ENCODE measurements around the gene C4orf33. TPM values are rescaled to one million over a fixed set of nuclear protein-coding genes. Genes with fewer than 3 reads are reported as not detected.
"Not testable (repeated sequence)": the region's sequence is repeated elsewhere in the genome, so short reads cannot be mapped to it uniquely, and the experiment has no call there.

C4orf33 gene
- total RNA-seq, 4 donors from 2014 or later, result 3.7 to 8.5 (median 7.0) TPM

GRCh38 chr4:129111919-129112318 lies 16.0 kb downstream of the C4orf33 start:
- no peak overlapping the region for H3K4me3 ChIP-seq (ENCODE audit: low read depth, poor library complexity, severe bottlenecking)
- intact Hi-C loops (cut with DNase I; ENCODE audit: low total_unique reads), result no loop called here
- DNase-seq (ENCODE audit: low spot score in 2 of 2), result no peak
- TF ChIP-seq POLR2A (IDR thresholded peaks at IDR 0.05), result no peak
- TF ChIP-seq, protein P1, sequence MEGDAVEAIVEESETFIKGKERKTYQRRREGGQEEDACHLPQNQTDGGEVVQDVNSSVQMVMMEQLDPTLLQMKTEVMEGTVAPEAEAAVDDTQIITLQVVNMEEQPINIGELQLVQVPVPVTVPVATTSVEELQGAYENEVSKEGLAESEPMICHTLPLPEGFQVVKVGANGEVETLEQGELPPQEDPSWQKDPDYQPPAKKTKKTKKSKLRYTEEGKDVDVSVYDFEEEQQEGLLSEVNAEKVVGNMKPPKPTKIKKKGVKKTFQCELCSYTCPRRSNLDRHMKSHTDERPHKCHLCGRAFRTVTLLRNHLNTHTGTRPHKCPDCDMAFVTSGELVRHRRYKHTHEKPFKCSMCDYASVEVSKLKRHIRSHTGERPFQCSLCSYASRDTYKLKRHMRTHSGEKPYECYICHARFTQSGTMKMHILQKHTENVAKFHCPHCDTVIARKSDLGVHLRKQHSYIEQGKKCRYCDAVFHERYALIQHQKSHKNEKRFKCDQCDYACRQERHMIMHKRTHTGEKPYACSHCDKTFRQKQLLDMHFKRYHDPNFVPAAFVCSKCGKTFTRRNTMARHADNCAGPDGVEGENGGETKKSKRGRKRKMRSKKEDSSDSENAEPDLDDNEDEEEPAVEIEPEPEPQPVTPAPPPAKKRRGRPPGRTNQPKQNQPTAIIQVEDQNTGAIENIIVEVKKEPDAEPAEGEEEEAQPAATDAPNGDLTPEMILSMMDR (IDR thresholded peaks at IDR 0.05), result no peak

DNA sequence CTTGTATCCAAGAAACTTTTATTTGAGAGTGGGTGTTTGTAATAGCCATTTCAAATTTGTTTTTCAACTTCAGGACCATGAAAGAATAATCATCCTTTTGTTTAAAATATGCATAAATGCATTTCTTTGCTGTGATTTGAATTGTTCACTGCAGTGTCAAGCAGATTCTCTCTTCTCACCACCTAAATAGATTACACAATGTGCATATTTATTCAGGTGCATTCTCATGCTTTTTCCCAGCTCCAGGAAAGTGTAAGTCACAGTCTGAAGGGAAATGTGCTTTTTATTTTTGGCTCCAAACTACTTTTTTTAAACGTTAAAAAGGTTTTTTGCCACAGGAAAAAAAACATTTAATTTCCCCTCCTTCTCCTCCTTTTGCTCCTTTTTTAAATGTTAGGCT lies 17.5 kb downstream of the C4orf33 start:
- intact Hi-C loops (cut with DNase I; ENCODE audit: low total_unique reads), result no loop called here
- no peak for DNase-seq (ENCODE audit: low spot score in 2 of 2)
- TF ChIP-seq, protein P1 (IDR thresholded peaks at IDR 0.05), result no peak
- TF ChIP-seq POLR2A (IDR thresholded peaks at IDR 0.05), result no peak
- WGBS, 2 donors, result 20 to 32% methylated on average over 1 of the region's 1 CpG
- H3K4me3 ChIP-seq (ENCODE audit: low read depth, poor library complexity, severe bottlenecking), result no peak overlapping the region

DNA sequence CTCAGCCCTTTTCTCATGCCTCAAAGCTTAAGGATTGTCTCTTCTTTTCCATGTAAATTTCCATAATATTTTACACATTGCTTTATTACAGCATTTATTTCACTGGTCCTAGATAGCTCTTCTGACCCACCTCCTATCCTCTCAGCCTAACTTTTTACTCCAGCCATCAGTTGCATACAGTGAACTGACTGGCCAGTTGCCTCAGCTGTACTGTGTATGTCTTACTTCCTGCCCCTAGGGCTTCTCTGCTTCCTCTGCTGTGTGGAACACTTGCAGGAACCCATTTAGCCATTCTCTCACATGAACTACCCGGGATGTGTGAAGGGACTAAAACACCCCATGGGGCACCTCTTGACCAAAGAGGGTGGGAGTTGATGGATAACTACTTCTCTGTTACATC lies 18.0 kb downstream of the C4orf33 start:
- no peak for DNase-seq (ENCODE audit: low spot score in 2 of 2)
- no peak overlapping the region for H3K4me3 ChIP-seq (ENCODE audit: low read depth, poor library complexity, severe bottlenecking)
- TF ChIP-seq, protein P1 (IDR thresholded peaks at IDR 0.05), result no peak
- TF ChIP-seq POLR2A (IDR thresholded peaks at IDR 0.05), result no peak
- intact Hi-C loops (cut with DNase I; ENCODE audit: low total_unique reads), result no loop called here
- 60 to 75% methylated on average over 1 of the region's 1 CpG for WGBS, 2 donors

- TF ChIP-seq, protein P1 (IDR thresholded peaks at IDR 0.05), result no peak
- TF ChIP-seq POLR2A (IDR thresholded peaks at IDR 0.05), result no peak
- no peak overlapping the region for H3K4me3 ChIP-seq (ENCODE audit: low read depth, poor library complexity, severe bottlenecking)
- intact Hi-C loops (cut with DNase I; ENCODE audit: low total_unique reads), result no loop called here
- no peak for DNase-seq (ENCODE audit: low spot score in 2 of 2)
- 78 to 96% methylated on average over 4 to 5 of the region's 5 CpGs for WGBS, 2 donors
Observed at GRCh38 chr4:129117705-129118104, 21.8 kb downstream of the C4orf33 start.

- DNase-seq (ENCODE audit: low spot score in 2 of 2); intact Hi-C loops (cut with DNase I; ENCODE audit: low total_unique reads): not testable (repeated sequence)
- WGBS, 2 donors, result 94 to 97% methylated on average over 5 of the region's 5 CpGs
Observed at GRCh38 chr4:129126614-129127013, 30.7 kb downstream of the C4orf33 start.

GRCh38 chr4:129129143-129129542 lies 33.2 kb downstream of the C4orf33 start:
- no peak for TF ChIP-seq POLR2A (IDR thresholded peaks at IDR 0.05)
- TF ChIP-seq, protein P1 (IDR thresholded peaks at IDR 0.05), result no peak
- intact Hi-C loops (cut with DNase I; ENCODE audit: low total_unique reads), result no loop called here
- DNase-seq (ENCODE audit: low spot score in 2 of 2), result no peak
- no peak overlapping the region for H3K4me3 ChIP-seq (ENCODE audit: low read depth, poor library complexity, severe bottlenecking)
- WGBS, 2 donors, result 82 to 83% methylated on average over 2 of the region's 2 CpGs

More at GRCh38 chr4:129126614-129127013, 30.7 kb downstream of the C4orf33 start:
- H3K4me3 ChIP-seq (ENCODE audit: low read depth, poor library complexity, severe bottlenecking), result not testable (repeated sequence)

All from lower leg skin (tissue), 4 donors.